Esophagus muscularis mucosa (tissue), 4 donors: ENCODE results near the gene GRIN2D. TPM values are rescaled to one million over a fixed set of nuclear protein-coding genes. Genes with fewer than 3 reads are reported as not detected.
A peak's percentile ranks its signal among the peaks of the same experiment; 100 is the strongest.

Source experiments
- DNase-seq: peaks from one replicate; pipeline ENCODE4 v3.0.0-alpha.2; 2017; ENCODE audit errors: extremely low spot score
- H3K27ac ChIP-seq, 4 donors: fragments of 200-600 bp; sonication (generic); replicated peaks in 1 of 4; 1 replicate in 3 of 4; 2 replicates in 1 of 4; pipeline ENCODE4 v1.5.1; 2016 to 2019; ENCODE audit warnings: mild to moderate bottlenecking in 1 of 4
- H3K27me3 ChIP-seq, 4 donors: fragments of 200-600 bp; sonication (generic); one replicate each; pipeline versions ENCODE4 v1.5.1 to v1.6.0; 2016 to 2019
- H3K36me3 ChIP-seq, 4 donors: fragments of 200-600 bp; sonication (generic); one replicate each; pipeline ENCODE4 v1.5.1; 2016 to 2019
- H3K4me1 ChIP-seq, 4 donors: fragments of 200-600 bp; sonication (generic); one replicate each; pipeline ENCODE4 v1.5.1; 2016 to 2019
- H3K4me3 ChIP-seq, 4 donors: fragments of 200-600 bp; sonication (generic); 1 replicate in 2 of 4; 2 replicates in 2 of 4; pipeline ENCODE4 v1.5.1; 2016 to 2019; ENCODE audit warnings: mild to moderate bottlenecking in 4 of 4, moderate library complexity in 1 of 4
- H3K9me3 ChIP-seq, 4 donors: fragments of 200-600 bp; sonication (generic); 1 replicate in 3 of 4; 2 replicates in 1 of 4; pipeline ENCODE4 v1.5.1; 2016 to 2019
- EP300 ChIP-seq: sonication (generic); formaldehyde crosslinking; IDR thresholded peaks from one replicate; pipeline ENCODE4 v1.6.1; 2017; ENCODE audit warnings: antibody characterized with exemption
- POLR2AphosphoS5 ChIP-seq, 2 donors: sonication (generic); formaldehyde crosslinking; IDR thresholded peaks; one replicate each; pipeline ENCODE4 v1.6.1; 2017; ENCODE audit warnings: antibody characterized with exemption in 2 of 2
- WGBS: methylation state at CpG from one replicate; pipeline ENCODE4 v1.1.5; 2018; 5-methylcytosine and 5-hydroxymethylcytosine counted together
- intact Hi-C: fragments of 100-400 bp; cut with DNase I; formaldehyde crosslinking; loops from one replicate; pipeline ENCODE4 v1.15.1; 2023
- total RNA-seq, 4 donors: library from RNA; depleted of rRNA; stranded (reverse); fragments of >200 nt; gene quantifications; one replicate each; pipeline versions ENCODE4 v1.1.0 to v1.2.1, GENCODE V29; 2016
- TF ChIP-seq, protein P1 (sequence below), 3 experiments: fragments of 200-600 bp in 2 of 3; fragments of 450-650 bp in 1 of 3; sonication (generic) in 2 of 3; IDR thresholded peaks; one replicate each; pipeline ENCODE4 v1.5.1; 2017 to 2019; ENCODE audit warnings: antibody characterized with exemption in 3 of 3, mild to moderate bottlenecking in 2 of 3, moderate library complexity in 1 of 3

Gene GRIN2D
- total RNA-seq, 4 donors from 2014 or later, result 0.19 to 0.42 (median 0.37) TPM

DNA sequence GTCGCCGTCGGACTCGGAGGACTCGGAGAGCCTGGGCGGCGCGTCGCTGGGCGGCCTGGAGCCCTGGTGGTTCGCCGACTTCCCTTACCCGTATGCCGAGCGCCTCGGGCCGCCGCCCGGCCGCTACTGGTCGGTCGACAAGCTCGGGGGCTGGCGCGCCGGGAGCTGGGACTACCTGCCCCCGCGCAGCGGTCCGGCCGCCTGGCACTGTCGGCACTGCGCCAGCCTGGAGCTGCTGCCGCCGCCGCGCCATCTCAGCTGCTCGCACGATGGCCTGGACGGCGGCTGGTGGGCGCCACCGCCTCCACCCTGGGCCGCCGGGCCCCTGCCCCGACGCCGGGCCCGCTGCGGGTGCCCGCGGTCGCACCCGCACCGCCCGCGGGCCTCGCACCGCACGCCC, 49.8 kb downstream of the GRIN2D start:
- peak overlapping the region; percentile 85 to 96 (median 89) for H3K4me3 ChIP-seq
- H3K9me3 ChIP-seq, result no peaks in the 10 kb centered on the region
- no peak for DNase-seq
- no peak overlapping the region for H3K27ac ChIP-seq
- peaks cover 22 to 38% (median 31%) of the 10 kb centered on the region in 4 donors for H3K4me1 ChIP-seq
- intact Hi-C loops, result no loop called here
- TF ChIP-seq POLR2AphosphoS5 (IDR thresholded peaks at IDR 0.05) (no peak), EP300 (no peak)
- TF ChIP-seq, protein P1, sequence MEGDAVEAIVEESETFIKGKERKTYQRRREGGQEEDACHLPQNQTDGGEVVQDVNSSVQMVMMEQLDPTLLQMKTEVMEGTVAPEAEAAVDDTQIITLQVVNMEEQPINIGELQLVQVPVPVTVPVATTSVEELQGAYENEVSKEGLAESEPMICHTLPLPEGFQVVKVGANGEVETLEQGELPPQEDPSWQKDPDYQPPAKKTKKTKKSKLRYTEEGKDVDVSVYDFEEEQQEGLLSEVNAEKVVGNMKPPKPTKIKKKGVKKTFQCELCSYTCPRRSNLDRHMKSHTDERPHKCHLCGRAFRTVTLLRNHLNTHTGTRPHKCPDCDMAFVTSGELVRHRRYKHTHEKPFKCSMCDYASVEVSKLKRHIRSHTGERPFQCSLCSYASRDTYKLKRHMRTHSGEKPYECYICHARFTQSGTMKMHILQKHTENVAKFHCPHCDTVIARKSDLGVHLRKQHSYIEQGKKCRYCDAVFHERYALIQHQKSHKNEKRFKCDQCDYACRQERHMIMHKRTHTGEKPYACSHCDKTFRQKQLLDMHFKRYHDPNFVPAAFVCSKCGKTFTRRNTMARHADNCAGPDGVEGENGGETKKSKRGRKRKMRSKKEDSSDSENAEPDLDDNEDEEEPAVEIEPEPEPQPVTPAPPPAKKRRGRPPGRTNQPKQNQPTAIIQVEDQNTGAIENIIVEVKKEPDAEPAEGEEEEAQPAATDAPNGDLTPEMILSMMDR (IDR thresholded peaks at IDR 0.05), result no peak
- WGBS, result no CpG with 5 or more reads among the region's 60 CpGs
- peaks cover 5 to 19% (median 12%) of the 10 kb centered on the region in 4 donors for H3K36me3 ChIP-seq
- H3K27me3 ChIP-seq, result peaks cover 4 to 59% (median 24%) of the 10 kb centered on the region in 4 donors

Other genes with a start within 250 kb of the GRIN2D start
- gene LIG1, start 223.3 kb upstream of the GRIN2D start, total RNA-seq, result 1 to 10 TPM; 4.2 to 7.3 (median 6.0) TPM
- gene ZSWIM9, start 223.0 kb upstream of the GRIN2D start, total RNA-seq, result 10 to 100 TPM in 2 of 4 donors, 1 to 10 TPM in 2; 4.0 to 15.2 (median 10.4) TPM
- gene CARD8, start 137.8 kb upstream of the GRIN2D start, total RNA-seq, result 10 to 100 TPM; 17.7 to 22.3 (median 20.9) TPM
- under 1 TPM in 2 of 4 donors, not detected in 2; 0.26 to 0.46 TPM for gene ZNF114, start 123.6 kb upstream of the GRIN2D start, total RNA-seq
- 100 to 1,000 TPM in 1 of 4 donors, 10 to 100 TPM in 3; 54.8 to 115 (median 59.6) TPM for gene EMP3, start 68.1 kb upstream of the GRIN2D start, total RNA-seq
- gene TMEM143, start 29.7 kb upstream of the GRIN2D start, total RNA-seq, result 1 to 10 TPM; 4.8 to 8.3 (median 7.1) TPM
- gene SYNGR4, start 29.3 kb upstream of the GRIN2D start, total RNA-seq, result not detected
- 100 to 1,000 TPM in 1 of 4 donors, 10 to 100 TPM in 3; 55.2 to 105 (median 77.6) TPM for gene KDELR1, start 2.1 kb upstream of the GRIN2D start, total RNA-seq
- 10 to 100 TPM; 19.5 to 42.9 (median 31.7) TPM for gene GRWD1, start 52.3 kb downstream of the GRIN2D start, total RNA-seq
- gene KCNJ14, start 61.9 kb downstream of the GRIN2D start, total RNA-seq, result under 1 TPM; 0.42 to 0.86 (median 0.51) TPM
- gene CYTH2, start 75.7 kb downstream of the GRIN2D start, total RNA-seq, result 10 to 100 TPM; 40.1 to 50.7 (median 48.4) TPM
- gene LMTK3, start 118.2 kb downstream of the GRIN2D start, total RNA-seq, result under 1 TPM; 0.17 to 0.57 (median 0.37) TPM
- gene SULT2B1, start 158.5 kb downstream of the GRIN2D start, total RNA-seq, result 1 to 10 TPM in 1 of 4 donors, not detected in 3; 1.0 TPM
- not detected for gene SPACA4, start 213.1 kb downstream of the GRIN2D start, total RNA-seq
- gene FAM83E, start 221.4 kb downstream of the GRIN2D start, total RNA-seq, result under 1 TPM; 0.32 to 0.69 (median 0.37) TPM
- 1,000 to 10,000 TPM; 1,298 to 2,105 (median 1,742) TPM for gene RPL18, start 225.5 kb downstream of the GRIN2D start, total RNA-seq
- 10 to 100 TPM; 15.9 to 24.5 (median 17.0) TPM for gene SPHK2, start 225.8 kb downstream of the GRIN2D start, total RNA-seq
- gene DBP, start 243.7 kb downstream of the GRIN2D start, total RNA-seq, result 1 to 10 TPM; 3.0 to 9.3 (median 7.2) TPM